ENCODE data around the gene ACTL10.

GRCh38 chr20:33672426-33673113 is 5.8 kb downstream of the ACTL10 start:
- no peak for TF ChIP-seq ZHX1 (CRISPR knock-in tag; IDR thresholded peaks at IDR 0.05; ENCODE audit: low read depth)
- TF ChIP-seq, protein P1, sequence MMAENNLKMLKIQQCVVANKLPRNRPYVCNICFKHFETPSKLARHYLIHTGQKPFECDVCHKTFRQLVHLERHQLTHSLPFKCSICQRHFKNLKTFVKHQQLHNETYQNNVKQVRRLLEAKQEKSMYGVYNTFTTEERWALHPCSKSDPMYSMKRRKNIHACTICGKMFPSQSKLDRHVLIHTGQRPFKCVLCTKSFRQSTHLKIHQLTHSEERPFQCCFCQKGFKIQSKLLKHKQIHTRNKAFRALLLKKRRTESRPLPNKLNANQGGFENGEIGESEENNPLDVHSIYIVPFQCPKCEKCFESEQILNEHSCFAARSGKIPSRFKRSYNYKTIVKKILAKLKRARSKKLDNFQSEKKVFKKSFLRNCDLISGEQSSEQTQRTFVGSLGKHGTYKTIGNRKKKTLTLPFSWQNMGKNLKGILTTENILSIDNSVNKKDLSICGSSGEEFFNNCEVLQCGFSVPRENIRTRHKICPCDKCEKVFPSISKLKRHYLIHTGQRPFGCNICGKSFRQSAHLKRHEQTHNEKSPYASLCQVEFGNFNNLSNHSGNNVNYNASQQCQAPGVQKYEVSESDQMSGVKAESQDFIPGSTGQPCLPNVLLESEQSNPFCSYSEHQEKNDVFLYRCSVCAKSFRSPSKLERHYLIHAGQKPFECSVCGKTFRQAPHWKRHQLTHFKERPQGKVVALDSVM (CRISPR knock-in tag; IDR thresholded peaks at IDR 0.05), result no peak
- TF ChIP-seq NFE2L2 (IDR thresholded peaks at IDR 0.05; ENCODE audit: low read length), result no peak
- no peak for TF ChIP-seq POLR2G (IDR thresholded peaks at IDR 0.05; ENCODE audit: low read depth, low read length)
